ENCODE data around the gene DIP2C. TPM values are rescaled to one million over a fixed set of nuclear protein-coding genes. Genes with fewer than 3 reads are reported as not detected.

DIP2C gene
- polyA plus RNA-seq, 3 donors: 0.11 TPM; not detected in 2

DNA sequence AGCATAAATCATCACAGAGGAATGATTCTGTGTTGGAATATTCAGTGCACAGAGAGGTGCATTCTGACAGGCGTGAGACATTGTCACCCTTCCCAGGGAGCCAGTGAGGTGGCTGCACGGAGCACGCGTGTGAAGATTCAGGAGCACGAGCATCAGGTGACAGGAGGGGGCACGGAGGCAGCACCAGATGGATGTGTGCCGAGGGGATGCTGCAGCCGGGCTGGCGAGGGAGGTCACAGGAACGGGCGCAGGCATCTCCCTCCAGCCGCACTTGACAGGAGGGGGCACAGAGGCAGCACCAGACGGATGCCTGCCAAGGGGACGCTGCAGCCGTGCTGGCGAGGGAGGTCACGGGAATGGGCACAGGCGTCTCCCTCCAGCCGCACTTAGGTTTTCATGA lies 66.5 kb downstream of the DIP2C start:
- H3K4me1 ChIP-seq (ENCODE audit: control insufficient read depth in 1 of 2, insufficient read depth in 2 of 2, low read length in 2 of 2): peaks cover 13 to 15% of the 10 kb centered on the region in 2 donors
- no peaks in the 10 kb centered on the region for H4K20me1 ChIP-seq (ENCODE audit: insufficient read depth, low read length)
- no peak overlapping the region for H3K27ac ChIP-seq (ENCODE audit: low read depth in 1 of 2, low read length in 2 of 2)
- H3K9me3 ChIP-seq (replicated peaks in 1 of 2; ENCODE audit: control insufficient read depth in 1 of 2, insufficient read depth in 1 of 2, low read length in 2 of 2): no peaks in the 10 kb centered on the region
- peaks cover 0 to 4% (median 0%) of the 10 kb centered on the region in 7 donors for H3K9me3 Mint-ChIP-seq
- no peak overlapping the region for H2AFZ ChIP-seq (ENCODE audit: insufficient read depth, low read depth, low read length, poor library complexity, severe bottlenecking)
- no peak for DNase-seq
- TF ChIP-seq, protein P1, sequence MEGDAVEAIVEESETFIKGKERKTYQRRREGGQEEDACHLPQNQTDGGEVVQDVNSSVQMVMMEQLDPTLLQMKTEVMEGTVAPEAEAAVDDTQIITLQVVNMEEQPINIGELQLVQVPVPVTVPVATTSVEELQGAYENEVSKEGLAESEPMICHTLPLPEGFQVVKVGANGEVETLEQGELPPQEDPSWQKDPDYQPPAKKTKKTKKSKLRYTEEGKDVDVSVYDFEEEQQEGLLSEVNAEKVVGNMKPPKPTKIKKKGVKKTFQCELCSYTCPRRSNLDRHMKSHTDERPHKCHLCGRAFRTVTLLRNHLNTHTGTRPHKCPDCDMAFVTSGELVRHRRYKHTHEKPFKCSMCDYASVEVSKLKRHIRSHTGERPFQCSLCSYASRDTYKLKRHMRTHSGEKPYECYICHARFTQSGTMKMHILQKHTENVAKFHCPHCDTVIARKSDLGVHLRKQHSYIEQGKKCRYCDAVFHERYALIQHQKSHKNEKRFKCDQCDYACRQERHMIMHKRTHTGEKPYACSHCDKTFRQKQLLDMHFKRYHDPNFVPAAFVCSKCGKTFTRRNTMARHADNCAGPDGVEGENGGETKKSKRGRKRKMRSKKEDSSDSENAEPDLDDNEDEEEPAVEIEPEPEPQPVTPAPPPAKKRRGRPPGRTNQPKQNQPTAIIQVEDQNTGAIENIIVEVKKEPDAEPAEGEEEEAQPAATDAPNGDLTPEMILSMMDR (IDR thresholded peaks at IDR 0.05): no peak
- no peak overlapping the region for H3K4me3 ChIP-seq (replicated peaks in 1 of 3; ENCODE audit: low read depth in 2 of 3, low read length in 3 of 3)
- no peak overlapping the region for H3K27ac Mint-ChIP-seq
- H3K36me3 ChIP-seq (replicated peaks in 1 of 2; ENCODE audit: control insufficient read depth in 1 of 2, insufficient read depth in 2 of 2, low read length in 2 of 2): no peaks in the 10 kb centered on the region
- H3K9ac ChIP-seq (ENCODE audit: insufficient read depth, low read length, poor library complexity, severe bottlenecking): no peak overlapping the region
- no peaks in the 10 kb centered on the region for H3K36me3 Mint-ChIP-seq
- H3K27me3 ChIP-seq (ENCODE audit: control insufficient read depth in 2 of 2, insufficient read depth in 2 of 2, low read length in 2 of 2): peaks cover 0 to 72% of the 10 kb centered on the region in 2 donors
- H3K4me1 Mint-ChIP-seq: peaks cover 17% of the 10 kb centered on the region
- H3K4me3 Mint-ChIP-seq: peak overlapping the region in 1 of 2 donors; percentile 61
- no peak overlapping the region for H3K4me2 ChIP-seq (replicated peaks; ENCODE audit: extremely low read depth, low read length, poor library complexity, severe bottlenecking)
- intact Hi-C loops (cut with micrococcal nuclease): no loop called here
- H3K79me2 ChIP-seq (ENCODE audit: insufficient read depth, low read length): no peaks in the 10 kb centered on the region
- peaks cover 55 to 88% (median 58%) of the 10 kb centered on the region in 3 donors for H3K27me3 Mint-ChIP-seq (ENCODE audit: low read depth in 3 of 3)
- 96% methylated on average over 19 of the region's 19 CpGs for WGBS (ENCODE audit: insufficient coverage)

DNA sequence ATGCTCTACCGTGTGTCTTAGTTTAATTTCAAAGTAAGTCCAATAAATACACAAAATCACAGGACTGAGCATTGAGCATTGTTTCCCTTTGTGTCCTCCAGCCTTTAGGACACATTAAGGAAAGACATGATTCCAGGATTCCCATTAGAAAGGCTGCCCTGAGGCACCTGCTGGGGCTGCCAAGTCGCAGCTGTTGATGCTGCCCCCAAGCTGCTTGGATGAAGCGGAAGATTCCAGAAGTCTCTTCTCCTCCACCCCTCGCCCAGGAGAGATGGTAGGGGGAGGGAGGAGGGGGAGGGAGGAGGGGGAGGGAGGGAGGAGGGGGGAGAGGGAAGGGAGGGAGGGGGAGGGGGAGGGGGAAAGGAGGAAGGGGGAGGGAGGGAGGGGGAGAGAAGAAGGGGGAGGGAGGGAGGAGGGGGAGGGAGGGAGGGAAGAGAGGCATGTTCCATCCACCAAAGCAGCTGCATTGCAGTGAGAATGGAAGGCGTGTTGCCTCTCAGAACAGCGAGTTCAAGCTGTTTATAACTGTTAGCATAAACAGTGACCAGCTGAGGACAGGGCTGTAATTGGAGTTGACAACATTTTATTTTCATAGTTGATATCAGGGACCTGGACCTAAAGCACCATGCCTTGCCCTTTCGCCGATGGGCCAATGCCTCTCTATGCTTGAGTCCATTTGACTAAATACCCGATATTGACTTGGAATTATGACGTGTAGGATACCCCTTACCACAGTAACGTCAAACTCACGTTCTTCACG lies 67.3 kb downstream of the DIP2C start:
- no peaks in the 10 kb centered on the region for H3K79me2 ChIP-seq (ENCODE audit: insufficient read depth, low read length)
- H3K9ac ChIP-seq (ENCODE audit: insufficient read depth, low read length, poor library complexity, severe bottlenecking): no peak overlapping the region

More for the DNA sequence above, 67.3 kb downstream of the DIP2C start:
- Histone ChIP-seq H3K9me3 (replicated peaks in 1 of 2; ENCODE audit: control insufficient read depth in 1 of 2, insufficient read depth in 1 of 2, low read length in 2 of 2) (no peaks in the 10 kb centered on the region), H4K20me1 (ENCODE audit: insufficient read depth, low read length) (no peaks in the 10 kb centered on the region), H3K4me2 (replicated peaks; ENCODE audit: extremely low read depth, low read length, poor library complexity, severe bottlenecking) (no peak overlapping the region), H2AFZ (ENCODE audit: insufficient read depth, low read depth, low read length, poor library complexity, severe bottlenecking) (no peak overlapping the region), H3K4me3 (replicated peaks in 1 of 3; ENCODE audit: low read depth in 2 of 3, low read length in 3 of 3) (no peak overlapping the region), H3K27me3 (ENCODE audit: control insufficient read depth in 2 of 2, insufficient read depth in 2 of 2, low read length in 2 of 2) (peaks cover 0 to 78% of the 10 kb centered on the region in 2 donors), H3K27ac (ENCODE audit: low read depth in 1 of 2, low read length in 2 of 2) (no peak overlapping the region), H3K36me3 (replicated peaks in 1 of 2; ENCODE audit: control insufficient read depth in 1 of 2, insufficient read depth in 2 of 2, low read length in 2 of 2) (no peaks in the 10 kb centered on the region), H3K4me1 (ENCODE audit: control insufficient read depth in 1 of 2, insufficient read depth in 2 of 2, low read length in 2 of 2) (peaks cover 13 to 15% of the 10 kb centered on the region in 2 donors)
- Mint-ChIP-seq H3K27me3 (ENCODE audit: low read depth in 3 of 3) (peaks cover 54 to 88% (median 59%) of the 10 kb centered on the region in 3 donors), H3K4me1 (peaks cover 17% of the 10 kb centered on the region), H3K9me3 (peaks cover 0 to 4% (median 0%) of the 10 kb centered on the region in 7 donors), H3K4me3 (peak overlapping the region in 1 of 2 donors; percentile 46), H3K36me3 (no peaks in the 10 kb centered on the region), H3K27ac (no peak overlapping the region)
- TF ChIP-seq, protein P1 (IDR thresholded peaks at IDR 0.05): no peak
- intact Hi-C loops (cut with micrococcal nuclease): no loop called here
- DNase-seq: no peak
- WGBS (ENCODE audit: insufficient coverage): 94% methylated on average over 9 of the region's 13 CpGs

All from CD14-positive monocyte (primary cell).